Liver (tissue), 3 donors: Measurements from ENCODE around the gene ANXA3.

Experiments
- CTCF ChIP-seq: fragments of 150-350 bp; IDR thresholded peaks from 2 replicates; pipeline ENCODE4 v1.5.1; 2017; ENCODE audit warnings: improper control_type of control experiment, low read depth, low read length; ENCODE audit not compliant: missing input control
- HNF4G ChIP-seq: IDR thresholded peaks from 2 replicates; pipeline ENCODE4 v1.6.1; 2016; ENCODE audit warnings: antibody characterized with exemption
- REST ChIP-seq: IDR thresholded peaks from 2 replicates; pipeline ENCODE4 v1.6.1; 2016; ENCODE audit warnings: antibody characterized with exemption, mild to moderate bottlenecking
- ZBTB33 ChIP-seq: IDR thresholded peaks from 2 replicates; pipeline ENCODE4 v1.6.1; 2016; ENCODE audit warnings: antibody characterized with exemption
- donor health status: healthy.
- donor health status: healthy.

GRCh38 chr4:78616046-78616498 is 64.5 kb downstream of the ANXA3 start:
- TF ChIP-seq CTCF = no peak
- TF ChIP-seq REST = no peak
- no peak for TF ChIP-seq ZBTB33
- TF ChIP-seq HNF4G = no peak
